Activated naive CD4-positive, alpha-beta T cell (primary cell): ENCODE data around the gene ZBTB47.

Experiments
- DNase-seq, 4 experiments: peaks; one replicate each; lab custom pipeline; 2025; lab: John Stamatoyannopoulos, UW

Gene ZBTB47

GRCh38 chr3:42699511-42699971 is 46.0 kb downstream of the ZBTB47 start:
- DNase-seq = no peak

- DNase-seq = no peak
Observed at GRCh38 chr3:42700366-42701288, 47.1 kb downstream of the ZBTB47 start.

GRCh38 chr3:42701371-42702065 is 48.0 kb downstream of the ZBTB47 start:
- peak in 3 of 4 experiments; percentile 11 to 45 (median 15) for DNase-seq

GRCh38 chr3:42702066-42702951 is 48.8 kb downstream of the ZBTB47 start, which contains the start of gene HHATL:
Gene HHATL, minus strand, starts transcription at chr3:42702798. Its CDS starts 1,972 bp downstream, at chr3:42700826.
- DNase-seq = no peak

- no peak for DNase-seq
Observed at GRCh38 chr3:42702982-42703694, 49.6 kb downstream of the ZBTB47 start.

- no peak for DNase-seq
Observed at GRCh38 chr3:42703695-42704025, 50.2 kb downstream of the ZBTB47 start.

GRCh38 chr3:42704136-42704841 is 50.8 kb downstream of the ZBTB47 start:
- DNase-seq = no peak

- no peak for DNase-seq
Observed at GRCh38 chr3:42705058-42705767, 51.7 kb downstream of the ZBTB47 start.

GRCh38 chr3:42705962-42706585 is 52.6 kb downstream of the ZBTB47 start:
- DNase-seq = no peak

- DNase-seq = no peak
Observed at GRCh38 chr3:42706721-42707619, 53.5 kb downstream of the ZBTB47 start.

- DNase-seq = no peak
Observed at GRCh38 chr3:42707620-42708355, 54.3 kb downstream of the ZBTB47 start.

GRCh38 chr3:42708611-42709151 is 55.2 kb downstream of the ZBTB47 start:
- DNase-seq = no peak

GRCh38 chr3:42709621-42710020 is 56.1 kb downstream of the ZBTB47 start:
- DNase-seq = no peak

- no peak for DNase-seq
Observed at GRCh38 chr3:42710323-42711021, 57.0 kb downstream of the ZBTB47 start.

GRCh38 chr3:42711491-42712343 is 58.2 kb downstream of the ZBTB47 start:
- no peak for DNase-seq

- no peak for DNase-seq
Observed at GRCh38 chr3:42712344-42712648, 58.8 kb downstream of the ZBTB47 start.
